Fibroblast of skin of left quadriceps (primary cell): ENCODE data around the gene MPZL2.

ENCODE experiments used
- DNase-seq, 2 experiments: peaks; one replicate each; pipeline ENCODE4 v3.0.0-alpha.2; 2013; ENCODE audit warnings: low read depth in 2 of 2

Gene MPZL2

DNA sequence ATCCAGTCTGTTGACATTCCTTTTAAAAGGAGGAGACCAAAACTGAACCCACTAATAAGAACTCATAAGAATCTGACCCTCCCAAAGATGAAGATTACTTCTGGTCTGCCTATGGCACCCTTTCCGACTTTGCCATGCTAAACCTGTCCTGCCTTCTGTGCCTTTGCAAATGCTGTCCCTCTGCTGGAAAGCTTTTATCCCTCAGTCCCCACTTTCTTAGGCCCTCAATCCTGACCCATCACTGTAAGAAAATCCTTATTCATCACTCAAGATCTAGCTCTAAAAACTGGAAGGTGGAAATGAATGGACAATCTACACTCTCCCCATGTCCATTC, 22.4 kb downstream of the MPZL2 start:
- no peak for DNase-seq

DNA sequence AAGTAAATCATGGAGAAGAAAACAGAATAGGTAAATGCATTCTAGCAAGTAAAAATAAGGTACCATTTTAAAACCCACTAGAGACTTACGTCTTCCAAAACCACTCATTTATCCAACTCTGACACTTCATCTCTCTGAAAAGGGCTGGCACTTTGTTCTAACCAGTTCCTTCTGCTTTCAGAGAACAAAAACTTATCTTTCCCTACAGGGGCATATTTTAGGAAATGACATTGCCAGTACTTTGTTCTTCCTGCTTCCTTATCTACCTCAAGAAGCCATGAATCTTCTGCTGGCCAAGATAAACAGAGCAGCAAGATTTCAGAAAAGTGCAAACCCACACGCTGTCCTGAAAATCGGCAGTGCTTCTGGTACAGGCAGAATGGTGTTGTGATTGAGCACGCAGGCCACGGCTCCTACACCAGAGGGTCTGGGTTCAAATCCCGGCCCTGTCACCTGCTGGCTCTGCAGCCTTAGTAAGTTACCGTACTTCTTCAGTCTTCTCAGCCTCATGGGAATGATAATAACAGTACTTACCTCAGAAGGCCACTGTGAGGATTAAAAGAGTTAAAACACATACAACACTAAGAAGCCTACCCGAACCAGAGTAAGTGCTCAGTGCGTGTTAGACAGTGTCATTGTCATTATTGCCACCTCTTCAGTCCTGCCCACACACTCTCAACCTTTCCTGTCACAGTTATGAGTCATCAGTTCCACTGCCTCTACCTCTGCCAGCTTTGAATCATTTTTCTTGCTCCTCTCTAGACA, 22.9 kb downstream of the MPZL2 start:
- no peak for DNase-seq

DNA sequence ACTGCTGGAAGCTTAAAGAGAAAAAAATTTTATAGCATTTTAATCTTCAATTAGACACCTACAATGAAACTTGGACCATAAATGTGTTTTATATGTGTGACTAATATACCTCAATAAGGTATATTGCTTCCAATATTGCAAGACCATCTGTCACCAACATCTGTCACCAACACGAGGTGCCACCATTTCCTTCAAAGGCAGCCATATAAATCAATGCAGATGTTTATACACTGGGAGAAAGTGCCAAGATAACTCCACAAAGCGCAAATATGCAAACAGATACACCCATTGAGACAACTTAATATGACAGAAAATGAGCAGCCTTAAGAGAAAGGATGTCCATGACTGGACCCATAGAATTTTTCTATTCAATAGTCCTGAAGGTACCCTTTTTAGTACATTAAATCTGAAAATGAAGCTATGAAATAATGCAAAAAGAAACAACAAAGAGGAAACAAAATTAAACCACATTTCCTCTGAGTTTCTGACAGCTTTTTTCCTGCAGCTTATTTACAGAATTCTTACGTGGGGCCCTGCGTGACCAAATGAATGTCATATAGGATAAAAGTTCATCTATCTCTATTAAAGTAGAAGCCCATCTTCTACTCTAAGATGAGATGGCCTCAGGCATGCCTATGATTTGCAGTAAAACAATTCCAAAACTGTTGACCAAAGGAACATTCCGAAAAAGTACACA, 24.4 kb downstream of the MPZL2 start:
- DNase-seq = no peak

DNA sequence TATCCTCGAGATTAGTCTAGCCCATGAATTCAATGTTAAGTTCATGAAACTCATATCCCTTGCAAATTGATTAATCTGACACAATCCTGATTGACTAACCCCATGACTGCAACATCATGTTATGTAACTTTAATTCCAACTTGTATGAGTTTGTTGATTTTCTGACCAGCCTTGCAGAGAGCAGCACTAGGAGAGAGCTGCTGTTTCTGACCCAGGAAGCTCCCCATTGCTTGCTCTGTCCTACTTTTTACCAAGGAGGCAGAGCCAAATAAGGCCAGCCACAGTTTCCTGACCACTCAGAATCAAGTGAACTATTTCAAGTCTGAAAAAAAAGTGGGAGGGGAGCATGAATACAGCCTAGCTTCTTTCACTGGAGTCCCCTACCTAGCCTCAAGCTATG, 25.2 kb downstream of the MPZL2 start:
- DNase-seq = no peak

DNA sequence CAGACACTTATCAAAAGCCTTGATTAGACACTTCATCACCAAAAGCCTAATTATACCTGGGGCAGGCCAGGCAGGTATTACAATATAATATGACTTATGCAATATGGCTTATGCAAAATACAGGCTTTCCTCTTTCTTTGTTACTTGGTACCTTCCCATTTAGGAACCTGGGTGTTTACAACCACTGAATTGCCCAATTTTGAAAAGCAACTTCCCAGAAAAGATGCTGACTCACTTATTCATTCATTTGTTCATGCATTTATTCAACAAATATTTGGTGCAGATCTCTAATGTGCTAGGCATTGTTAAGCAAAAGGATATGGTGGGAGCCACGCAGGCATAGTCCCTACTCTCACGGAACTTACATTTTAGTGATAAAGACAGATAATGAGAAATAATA, 25.7 kb downstream of the MPZL2 start:
- DNase-seq = no peak

DNA sequence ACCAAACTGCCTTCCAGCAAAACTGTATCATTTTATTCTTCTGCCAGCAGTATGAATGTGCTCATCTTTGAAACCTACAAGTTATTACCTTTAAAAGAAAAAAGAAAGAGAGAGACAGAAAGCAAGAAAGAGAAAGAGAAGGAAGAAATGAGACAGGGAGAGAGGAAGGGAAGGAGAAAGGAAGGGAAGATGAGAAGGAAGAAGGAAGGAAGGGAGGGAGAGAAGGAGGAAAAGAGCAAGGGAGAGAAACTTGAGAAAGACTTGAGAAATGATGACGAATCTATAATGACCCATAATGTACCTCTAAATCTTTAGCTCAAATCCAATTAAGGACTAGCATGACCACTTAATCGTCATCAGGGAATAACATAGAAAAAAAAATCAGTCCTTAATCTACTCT, 27.9 kb downstream of the MPZL2 start:
- DNase-seq = no peak

DNA sequence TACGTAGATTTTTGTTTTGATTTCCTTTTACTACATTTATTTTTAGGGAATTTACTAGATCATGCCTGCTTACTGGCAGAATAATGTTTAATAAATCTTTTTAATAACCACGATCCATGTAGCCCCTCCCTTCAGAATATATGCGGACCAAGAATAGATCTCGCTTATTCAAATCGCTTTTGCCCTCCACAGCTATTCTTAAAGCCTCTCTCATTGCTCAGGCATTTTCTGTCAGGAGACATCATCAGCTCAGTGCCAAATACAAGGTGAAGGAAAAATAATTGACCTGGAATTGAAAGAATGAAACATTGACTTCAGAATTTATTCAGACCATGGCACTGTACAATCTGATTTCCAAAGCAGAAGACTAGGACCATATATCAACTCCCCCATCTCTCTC, 29.3 kb downstream of the MPZL2 start:
- DNase-seq = no peak

DNA sequence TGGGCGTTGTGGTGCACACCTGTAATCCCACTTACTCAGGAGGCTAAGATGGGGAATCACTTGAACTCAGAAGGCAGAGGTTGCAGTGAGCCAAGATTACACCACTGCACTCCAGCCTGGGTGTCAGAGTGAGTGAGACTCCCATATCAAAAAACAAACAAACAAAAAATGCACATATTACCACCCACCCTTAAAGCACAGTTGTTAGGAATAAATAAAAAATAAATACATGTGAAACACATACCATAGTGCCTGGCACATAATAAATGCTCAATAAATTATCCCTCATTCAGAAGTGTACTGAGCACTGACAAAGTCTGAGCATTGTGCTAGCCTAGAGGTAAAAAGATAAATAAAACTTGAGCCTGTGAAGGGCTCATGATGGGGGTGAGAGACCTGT, 30.2 kb downstream of the MPZL2 start:
- no peak for DNase-seq

DNA sequence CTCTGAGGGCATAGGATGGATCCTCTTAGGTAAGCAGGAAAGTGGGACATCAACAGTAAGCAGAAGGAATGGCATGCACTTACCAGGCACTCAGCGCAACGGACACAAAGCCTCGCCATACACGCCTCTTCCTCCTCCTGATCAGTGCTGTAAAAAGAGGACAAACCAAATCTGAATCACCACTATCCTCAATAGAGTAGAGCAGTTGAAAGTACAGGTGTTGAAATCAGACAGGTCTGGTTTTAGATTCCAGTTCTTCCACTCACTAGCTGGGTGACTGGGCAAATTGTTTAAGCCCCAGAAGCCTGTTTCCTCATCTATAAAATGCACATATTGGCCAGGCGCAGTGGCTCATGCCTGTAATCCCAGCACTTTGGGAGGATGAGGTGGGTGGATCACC, 30.7 kb downstream of the MPZL2 start:
- DNase-seq = no peak

DNA sequence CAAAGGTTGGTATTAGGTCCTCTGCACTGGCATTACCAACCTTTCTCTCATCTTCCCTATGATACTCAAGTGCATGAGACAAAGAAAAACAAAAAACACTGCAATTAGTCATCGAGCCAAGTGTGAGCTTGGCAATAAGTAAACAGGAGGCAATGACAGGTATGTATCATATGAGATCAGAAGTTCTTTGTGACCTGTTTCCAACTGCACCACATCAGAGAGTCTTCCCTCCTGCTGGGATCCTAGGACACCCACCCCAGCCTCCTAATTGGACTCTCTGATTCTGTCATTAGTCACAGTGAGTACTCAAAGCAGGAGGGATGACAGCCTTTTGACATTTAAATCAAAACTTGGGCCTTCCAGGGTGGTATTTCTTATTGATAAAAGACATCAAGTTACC, 31.4 kb downstream of the MPZL2 start:
- DNase-seq = no peak

DNA sequence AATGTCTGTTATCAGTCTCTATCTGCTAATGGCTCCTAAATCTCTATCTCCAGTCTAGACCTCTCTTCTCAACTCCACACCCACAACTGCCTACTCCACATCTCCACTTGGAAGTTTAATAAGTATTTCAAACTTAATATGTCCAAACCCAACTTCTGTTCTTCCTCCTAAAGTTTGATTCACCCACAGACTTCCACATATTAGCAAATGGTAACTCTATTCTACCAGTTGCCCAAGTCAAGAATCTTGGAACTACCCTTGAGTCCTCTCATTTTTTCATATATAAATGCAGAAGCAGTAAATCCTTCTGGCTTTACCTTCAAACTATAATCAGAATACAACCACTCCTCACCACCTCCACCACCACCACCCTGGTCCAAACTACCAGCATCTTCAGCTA, 32.6 kb downstream of the MPZL2 start:
- DNase-seq = no peak

DNA sequence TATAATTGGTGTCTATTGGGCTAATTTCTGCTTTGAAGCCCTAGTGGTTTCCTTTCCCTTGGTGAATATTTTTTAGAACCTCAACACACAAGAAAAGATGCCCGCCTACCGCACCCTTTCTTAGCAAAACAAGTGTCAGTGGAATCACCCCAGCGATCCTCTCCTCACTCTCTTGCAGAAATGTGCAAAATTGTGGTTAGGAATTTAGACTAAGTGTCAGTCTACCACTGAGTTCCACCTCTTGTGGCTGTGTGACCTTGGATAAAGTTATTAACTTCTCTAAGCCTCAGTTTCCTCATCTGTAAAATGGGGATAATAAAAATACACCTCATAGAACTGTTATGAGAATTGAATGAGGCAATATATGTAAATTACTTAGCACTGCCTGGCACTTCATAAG, 34.0 kb downstream of the MPZL2 start:
- no peak for DNase-seq

DNA sequence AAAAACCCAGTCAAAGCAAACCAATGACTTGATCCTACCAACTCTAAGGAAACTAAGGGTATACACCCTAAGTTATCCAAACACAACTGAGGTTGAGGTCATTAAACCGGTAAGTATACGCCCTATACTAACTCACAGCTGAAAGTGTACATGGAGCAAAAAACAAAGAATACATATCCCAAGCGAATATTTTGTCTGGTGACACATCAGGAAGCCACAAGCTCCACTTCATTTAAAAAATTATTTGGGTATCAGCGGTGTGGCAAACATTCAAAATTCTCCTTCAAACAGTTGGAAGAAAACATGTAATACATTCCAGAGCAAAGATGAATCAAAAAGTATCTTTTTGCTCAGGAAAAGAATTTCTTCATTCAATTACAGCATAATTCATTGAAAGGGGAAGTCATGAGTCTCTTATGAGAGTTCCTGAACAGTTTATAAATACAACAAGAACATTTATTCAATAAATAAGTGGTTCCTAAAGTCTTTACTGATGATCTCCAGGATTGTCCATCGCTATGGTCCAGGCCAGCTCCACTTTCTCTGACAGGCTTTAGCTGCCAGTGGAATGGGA, 34.7 kb downstream of the MPZL2 start:
- DNase-seq = no peak

DNA sequence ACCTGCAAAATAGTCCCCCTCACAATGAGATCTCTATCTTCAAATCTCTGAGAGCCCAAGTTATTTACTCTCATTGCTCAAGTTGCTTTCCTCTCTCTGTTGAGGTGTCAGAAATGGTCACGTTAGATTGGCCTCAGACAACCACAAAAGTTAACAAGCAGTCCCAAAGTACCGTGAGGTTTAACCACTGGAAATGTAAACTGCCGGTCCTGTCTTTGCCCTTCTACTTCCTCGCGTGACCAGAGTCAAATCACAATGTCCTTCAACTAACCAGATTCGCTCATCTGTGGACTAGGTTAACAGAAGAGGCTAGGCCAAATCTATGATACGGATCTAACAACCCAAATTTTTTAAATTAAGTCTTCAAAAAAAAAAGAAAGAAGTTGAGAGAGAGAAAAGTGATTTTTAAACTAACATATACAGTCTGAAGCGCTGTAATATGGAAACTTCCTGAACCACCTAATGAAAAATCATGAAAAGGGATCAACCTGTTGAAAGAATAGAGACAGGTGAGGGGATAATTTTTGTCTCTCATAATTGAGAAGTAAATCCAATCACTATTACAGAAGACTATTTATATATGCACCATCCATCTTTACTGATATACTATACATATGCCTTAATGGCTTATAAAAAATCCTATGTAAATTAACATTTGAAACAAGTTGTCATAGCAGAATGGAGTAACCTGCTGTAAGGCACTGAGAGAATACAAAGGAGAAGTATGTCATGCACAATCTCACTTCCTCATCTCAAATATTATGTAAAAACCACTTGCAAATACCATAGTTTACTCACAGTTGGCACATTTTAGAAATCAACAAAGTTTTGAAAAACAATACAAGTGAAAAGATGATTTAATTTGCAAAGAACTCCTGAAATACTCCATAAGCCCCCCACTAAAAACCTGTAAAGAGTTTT, 36.0 kb downstream of the MPZL2 start:
- no peak for DNase-seq

DNA sequence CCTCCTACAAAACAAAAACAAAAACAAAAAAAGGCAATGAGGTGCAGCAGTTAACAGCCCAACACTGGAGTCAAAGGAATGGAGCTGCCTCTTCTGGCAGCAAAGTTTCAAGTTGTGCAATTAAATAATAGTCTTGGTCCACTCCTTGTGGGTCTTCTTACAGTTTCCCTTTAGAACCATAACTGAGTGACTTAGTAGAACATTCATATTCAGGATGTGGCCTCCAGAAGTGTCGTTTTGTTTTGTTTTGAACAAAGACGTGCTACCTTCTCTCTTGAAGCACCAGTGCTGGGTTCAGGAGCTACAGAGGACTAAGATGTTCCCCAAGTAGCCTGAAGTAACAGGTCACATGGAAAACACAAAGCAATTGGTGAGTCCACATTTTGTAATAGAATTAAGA, 37.3 kb downstream of the MPZL2 start:
- no peak for DNase-seq

DNA sequence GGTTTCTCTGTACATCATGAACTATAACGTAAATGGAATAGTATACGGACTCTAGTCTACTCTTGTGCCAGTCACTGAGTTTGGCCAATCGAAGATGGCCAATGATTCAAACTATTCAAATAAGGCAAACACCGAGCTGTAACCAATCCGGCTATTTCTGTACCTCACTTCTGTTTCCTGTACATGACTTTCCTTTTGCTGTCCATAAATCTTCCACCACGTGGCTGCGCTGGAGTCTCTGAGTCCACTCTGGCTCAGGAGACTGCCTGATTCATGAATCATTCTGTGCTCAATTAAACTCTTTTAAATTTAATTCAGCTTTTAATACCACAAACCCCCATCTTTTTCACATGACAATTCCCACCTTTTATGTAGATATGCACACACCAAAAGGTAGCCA, 37.8 kb downstream of the MPZL2 start:
- no peak for DNase-seq

DNA sequence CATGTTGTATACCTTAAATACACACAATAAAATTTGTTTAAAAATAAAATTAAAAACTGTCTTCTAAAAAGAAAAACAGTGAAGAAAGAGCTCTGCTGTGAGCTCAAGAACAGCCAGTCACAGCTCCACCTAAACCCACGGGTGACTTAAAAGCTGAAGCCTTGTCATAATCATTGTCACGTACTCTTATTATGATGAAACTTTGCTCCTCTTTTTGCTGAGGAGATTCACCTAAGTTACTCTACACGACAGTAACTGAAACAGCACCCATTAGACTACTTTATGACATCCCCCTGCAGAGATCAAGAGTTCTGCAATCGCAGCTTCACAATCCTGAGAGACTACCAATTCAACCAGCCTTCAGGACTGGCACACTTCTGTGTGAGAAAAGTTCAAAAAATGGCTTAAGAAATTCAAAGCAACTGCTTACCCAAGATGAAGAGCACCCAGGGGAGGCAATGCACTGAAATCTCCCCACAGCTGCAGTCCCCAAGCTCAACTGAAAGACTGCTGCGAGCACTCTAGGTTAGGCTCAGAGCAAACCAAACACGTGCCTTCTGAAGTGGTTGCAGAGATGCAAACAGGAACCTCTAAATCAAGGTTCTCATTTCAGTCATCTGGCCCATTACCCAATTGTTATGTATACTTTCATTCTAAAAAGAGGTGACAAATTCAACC, 39.4 kb downstream of the MPZL2 start, which contains the start of gene JAML:
Gene JAML, minus strand, starts transcription at position 501 of the 678 bp plus-strand sequence. CDS start 10,145 bp downstream, outside the sequence.
- DNase-seq = no peak

DNA sequence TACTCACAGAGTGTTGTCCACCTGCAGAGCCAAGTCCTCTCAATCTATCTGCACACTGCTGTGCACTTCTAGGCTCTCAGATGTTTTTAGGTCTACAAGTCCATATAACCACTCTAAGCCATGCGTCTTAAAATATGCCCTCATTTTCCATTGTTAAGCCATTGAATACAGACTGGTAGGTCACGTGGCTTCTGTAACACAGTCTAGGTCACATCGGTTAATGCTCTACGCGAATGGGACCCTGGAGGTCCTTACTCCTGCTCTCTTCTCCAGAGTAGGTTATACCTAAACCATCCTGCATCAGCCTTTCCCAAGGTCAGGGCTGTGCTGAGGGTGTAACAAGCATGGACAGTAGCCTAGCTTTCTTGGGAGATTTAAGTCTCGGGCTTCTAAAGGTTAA, 40.1 kb downstream of the MPZL2 start:
- no peak for DNase-seq

DNA sequence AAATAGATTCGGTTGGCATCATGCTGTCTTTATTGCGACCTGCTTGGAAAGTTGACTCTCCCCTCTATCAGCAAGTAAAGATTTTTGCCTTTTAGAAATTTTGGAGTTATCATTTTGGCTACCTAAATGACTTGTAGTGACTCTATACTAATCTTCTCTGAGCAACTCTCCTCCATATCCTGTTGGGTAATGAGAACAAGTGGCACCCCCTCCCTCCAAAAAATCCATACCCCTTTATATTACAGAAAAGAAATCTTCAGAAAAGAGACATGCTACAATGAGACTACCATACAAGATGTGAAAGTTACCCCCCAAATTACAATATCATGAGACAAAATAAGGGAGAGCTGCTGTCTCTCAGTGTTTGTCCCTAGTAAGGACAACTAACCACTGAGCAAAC, 40.5 kb downstream of the MPZL2 start:
- no peak for DNase-seq

DNA sequence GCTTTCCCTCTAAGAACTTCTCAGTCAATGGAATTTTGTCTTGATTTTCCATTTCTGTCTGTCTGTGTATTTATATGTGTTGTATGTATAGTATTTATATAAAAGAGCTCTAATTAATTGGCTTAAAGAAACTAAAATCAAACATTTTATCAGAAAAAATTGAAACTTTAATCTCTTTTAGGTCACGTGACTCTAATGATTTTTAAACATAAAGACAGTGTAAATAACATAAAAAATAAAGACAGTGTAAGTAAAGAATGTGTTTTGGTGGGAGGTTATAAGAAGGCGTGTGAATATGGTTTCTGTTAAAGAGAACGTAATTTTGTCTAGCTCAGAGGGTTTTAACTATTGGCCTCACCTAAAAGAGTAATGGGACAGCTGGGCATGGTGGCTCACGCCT, 41.7 kb downstream of the MPZL2 start:
- no peak for DNase-seq

DNA sequence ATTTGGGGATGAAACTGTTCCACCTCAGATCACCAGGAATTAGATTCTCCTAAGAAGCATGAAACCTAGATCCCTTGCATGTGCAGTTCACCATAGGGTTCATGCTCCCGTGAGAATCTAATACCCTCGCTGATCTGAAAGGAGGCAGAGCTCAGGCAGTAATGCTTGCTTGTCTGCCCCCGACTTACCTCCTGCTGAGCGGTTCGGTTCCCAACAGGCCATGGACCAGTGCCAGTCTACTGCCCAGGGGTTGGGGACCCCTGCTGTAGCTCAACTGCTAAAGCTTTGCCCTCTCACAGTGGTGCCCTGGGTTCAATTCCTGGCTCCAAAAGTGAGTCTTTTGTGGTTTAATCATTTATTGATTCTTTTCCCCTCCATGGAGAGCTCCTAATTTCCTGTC, 42.7 kb downstream of the MPZL2 start:
- no peak for DNase-seq

DNA sequence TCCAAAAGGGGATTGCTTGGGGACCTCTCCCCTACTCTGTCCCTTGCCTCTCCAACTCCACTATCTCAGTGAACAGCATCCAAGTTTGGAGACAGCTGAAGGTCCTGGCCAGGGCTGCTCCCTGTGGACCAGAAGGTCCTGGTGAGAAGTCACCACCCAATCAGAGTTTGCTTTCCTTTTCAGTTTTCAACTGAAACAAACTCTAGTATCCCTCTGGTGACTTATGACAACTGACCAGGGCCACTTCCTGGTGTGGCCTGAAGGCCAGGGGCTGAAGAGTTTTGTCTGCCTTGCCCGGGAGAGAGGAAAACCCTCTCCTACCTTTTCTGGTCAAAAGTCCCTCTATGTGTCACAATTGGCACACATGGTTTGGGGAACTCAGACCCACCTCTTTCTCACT, 44.4 kb downstream of the MPZL2 start:
- DNase-seq = no peak
